ENCODE measurements around the gene AMBRA1. TPM values are rescaled to one million over a fixed set of nuclear protein-coding genes. Genes with fewer than 3 reads are reported as not detected.

The AMBRA1 gene
- total RNA-seq, 1 donor from 2014 or later = 29.4 TPM

DNA sequence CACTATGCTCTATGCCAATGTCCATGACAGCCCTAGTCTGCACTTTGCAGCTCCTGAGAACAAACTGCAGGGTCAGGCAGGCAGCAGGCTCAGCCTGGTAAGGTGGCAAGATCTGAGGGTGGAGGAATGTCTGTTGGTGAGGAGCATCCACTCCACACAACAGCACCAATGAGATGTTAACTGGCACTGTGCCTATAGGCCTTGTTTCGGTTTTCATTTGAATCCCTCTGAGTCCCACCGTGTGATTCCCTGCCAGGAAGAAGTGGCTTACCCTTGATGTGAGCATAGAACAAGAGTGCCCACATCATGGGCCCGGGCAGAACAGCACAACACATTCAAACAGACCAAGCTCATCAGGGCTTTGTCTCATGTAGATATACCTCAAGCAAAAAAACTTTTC is 158.1 kb downstream of the AMBRA1 start:
- H3K27me3 Mint-ChIP-seq (ENCODE audit: low read depth, unreplicated experiment) = no peaks in the 10 kb centered on the region

DNA sequence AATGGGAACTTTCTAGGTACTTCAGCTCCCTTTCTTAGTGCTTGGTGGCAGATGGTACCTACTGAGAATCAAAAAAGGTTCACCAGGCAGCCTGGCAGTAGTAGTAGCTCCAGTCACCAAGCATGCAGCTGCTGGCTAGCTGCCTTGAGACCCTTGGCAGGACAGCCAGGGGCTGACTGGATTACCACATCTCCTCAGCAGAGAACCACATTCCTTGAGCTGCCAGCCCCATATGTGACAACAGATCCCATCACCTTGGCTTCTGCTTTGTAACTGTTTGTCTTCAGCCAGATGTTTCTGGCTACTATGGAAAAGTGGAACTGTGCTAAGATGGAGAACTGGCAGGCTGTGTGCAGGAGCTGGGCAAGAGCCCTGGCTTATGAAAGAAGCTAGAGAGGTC is 162.6 kb downstream of the AMBRA1 start:
- Histone ChIP-seq H3K4me3 (ENCODE audit: insufficient read depth, low read depth, low read length) (no peak overlapping the region), H2AFZ (ENCODE audit: low read depth, low read length) (no peak overlapping the region), H3K79me2 (ENCODE audit: insufficient read depth, low read length) (no peaks in the 10 kb centered on the region), H3K9ac (ENCODE audit: low read length) (no peak overlapping the region), H3K27me3 (ENCODE audit: insufficient read depth, low read length) (no peaks in the 10 kb centered on the region), H4K20me1 (ENCODE audit: insufficient read depth, low read length) (peaks cover 15% of the 10 kb centered on the region), H3K27ac (ENCODE audit: low read depth, low read length) (no peak overlapping the region), H3K4me2 (ENCODE audit: low read length) (no peak overlapping the region), H3K36me3 (ENCODE audit: insufficient read depth, low read length) (peaks cover 19% of the 10 kb centered on the region), H3K4me1 (ENCODE audit: insufficient read depth, low read length) (no peaks in the 10 kb centered on the region), H3K9me3 (ENCODE audit: insufficient read depth, low read depth, low read length) (no peaks in the 10 kb centered on the region)
- TF ChIP-seq EZH2 (IDR thresholded peaks at IDR 0.05; ENCODE audit: insufficient read depth, low read length) = no peak
- TF ChIP-seq, protein P1, sequence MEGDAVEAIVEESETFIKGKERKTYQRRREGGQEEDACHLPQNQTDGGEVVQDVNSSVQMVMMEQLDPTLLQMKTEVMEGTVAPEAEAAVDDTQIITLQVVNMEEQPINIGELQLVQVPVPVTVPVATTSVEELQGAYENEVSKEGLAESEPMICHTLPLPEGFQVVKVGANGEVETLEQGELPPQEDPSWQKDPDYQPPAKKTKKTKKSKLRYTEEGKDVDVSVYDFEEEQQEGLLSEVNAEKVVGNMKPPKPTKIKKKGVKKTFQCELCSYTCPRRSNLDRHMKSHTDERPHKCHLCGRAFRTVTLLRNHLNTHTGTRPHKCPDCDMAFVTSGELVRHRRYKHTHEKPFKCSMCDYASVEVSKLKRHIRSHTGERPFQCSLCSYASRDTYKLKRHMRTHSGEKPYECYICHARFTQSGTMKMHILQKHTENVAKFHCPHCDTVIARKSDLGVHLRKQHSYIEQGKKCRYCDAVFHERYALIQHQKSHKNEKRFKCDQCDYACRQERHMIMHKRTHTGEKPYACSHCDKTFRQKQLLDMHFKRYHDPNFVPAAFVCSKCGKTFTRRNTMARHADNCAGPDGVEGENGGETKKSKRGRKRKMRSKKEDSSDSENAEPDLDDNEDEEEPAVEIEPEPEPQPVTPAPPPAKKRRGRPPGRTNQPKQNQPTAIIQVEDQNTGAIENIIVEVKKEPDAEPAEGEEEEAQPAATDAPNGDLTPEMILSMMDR (IDR thresholded peaks at IDR 0.05; ENCODE audit: insufficient read depth, low read depth, low read length) = no peak
- Mint-ChIP-seq H3K27me3 (ENCODE audit: low read depth, unreplicated experiment) (no peaks in the 10 kb centered on the region), H3K27ac (ENCODE audit: unreplicated experiment) (no peak overlapping the region), H3K9me3 (ENCODE audit: unreplicated experiment) (no peaks in the 10 kb centered on the region), H3K4me1 (ENCODE audit: low read depth, unreplicated experiment) (peaks cover 16% of the 10 kb centered on the region), H3K36me3 (ENCODE audit: low read depth, unreplicated experiment) (peaks cover 28% of the 10 kb centered on the region), H3K4me3 (ENCODE audit: unreplicated experiment) (no peak overlapping the region)
- DNase-seq (ENCODE audit: low read depth) (no peak), FAIRE-seq (no peak)

More for the DNA sequence above, 158.1 kb downstream of the AMBRA1 start:
- Histone ChIP-seq H3K4me2 (ENCODE audit: low read length) (no peak overlapping the region), H2AFZ (ENCODE audit: low read depth, low read length) (no peak overlapping the region), H3K4me1 (ENCODE audit: insufficient read depth, low read length) (no peaks in the 10 kb centered on the region), H3K9ac (ENCODE audit: low read length) (no peak overlapping the region), H4K20me1 (ENCODE audit: insufficient read depth, low read length) (peaks cover 24% of the 10 kb centered on the region), H3K4me3 (ENCODE audit: insufficient read depth, low read depth, low read length) (no peak overlapping the region), H3K27ac (ENCODE audit: low read depth, low read length) (no peak overlapping the region), H3K9me3 (ENCODE audit: insufficient read depth, low read depth, low read length) (no peaks in the 10 kb centered on the region), H3K36me3 (ENCODE audit: insufficient read depth, low read length) (peaks cover 18% of the 10 kb centered on the region), H3K79me2 (ENCODE audit: insufficient read depth, low read length) (no peaks in the 10 kb centered on the region), H3K27me3 (ENCODE audit: insufficient read depth, low read length) (no peaks in the 10 kb centered on the region)
- DNase-seq (ENCODE audit: low read depth) = no peak
- no peaks in the 10 kb centered on the region for H3K4me1 Mint-ChIP-seq (ENCODE audit: low read depth, unreplicated experiment)
- no peaks in the 10 kb centered on the region for H3K9me3 Mint-ChIP-seq (ENCODE audit: unreplicated experiment)
- H3K4me3 Mint-ChIP-seq (ENCODE audit: unreplicated experiment) = no peak overlapping the region
- H3K27ac Mint-ChIP-seq (ENCODE audit: unreplicated experiment) = no peak overlapping the region
- TF ChIP-seq, protein P1 (IDR thresholded peaks at IDR 0.05; ENCODE audit: insufficient read depth, low read depth, low read length) = no peak
- no peak for TF ChIP-seq EZH2 (IDR thresholded peaks at IDR 0.05; ENCODE audit: insufficient read depth, low read length)
- FAIRE-seq = no peak
- peaks cover 25% of the 10 kb centered on the region for H3K36me3 Mint-ChIP-seq (ENCODE audit: low read depth, unreplicated experiment)

DNA sequence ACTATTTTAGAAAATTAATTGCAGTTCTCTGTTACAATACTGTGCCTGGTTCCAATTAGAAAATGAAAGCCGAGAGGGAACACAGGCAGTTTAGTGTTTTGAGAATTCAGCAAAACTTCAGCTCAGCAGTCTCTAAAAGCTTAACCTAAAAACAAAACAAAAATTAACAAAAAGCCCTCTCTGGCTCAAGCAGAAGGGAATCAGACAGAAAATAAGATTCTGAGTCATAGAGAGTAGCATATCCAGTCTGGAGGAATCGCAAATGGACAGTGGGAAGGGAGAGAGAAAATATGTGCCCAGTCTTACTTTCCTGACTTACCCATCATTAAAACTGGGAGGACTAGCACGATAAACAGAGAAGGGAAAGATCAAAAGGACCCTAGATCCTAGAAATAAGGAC is 164.1 kb downstream of the AMBRA1 start:
- DNase-seq (ENCODE audit: low read depth) (no peak), FAIRE-seq (no peak)
- Histone ChIP-seq H3K79me2 (ENCODE audit: insufficient read depth, low read length) (no peaks in the 10 kb centered on the region), H2AFZ (ENCODE audit: low read depth, low read length) (no peak overlapping the region), H3K9me3 (ENCODE audit: insufficient read depth, low read depth, low read length) (no peaks in the 10 kb centered on the region), H3K9ac (ENCODE audit: low read length) (no peak overlapping the region), H3K36me3 (ENCODE audit: insufficient read depth, low read length) (peaks cover 18% of the 10 kb centered on the region), H3K27ac (ENCODE audit: low read depth, low read length) (no peak overlapping the region), H4K20me1 (ENCODE audit: insufficient read depth, low read length) (peaks cover 6% of the 10 kb centered on the region), H3K27me3 (ENCODE audit: insufficient read depth, low read length) (no peaks in the 10 kb centered on the region), H3K4me2 (ENCODE audit: low read length) (no peak overlapping the region), H3K4me3 (ENCODE audit: insufficient read depth, low read depth, low read length) (no peak overlapping the region), H3K4me1 (ENCODE audit: insufficient read depth, low read length) (no peaks in the 10 kb centered on the region)
- Mint-ChIP-seq H3K27ac (ENCODE audit: unreplicated experiment) (no peak overlapping the region), H3K4me1 (ENCODE audit: low read depth, unreplicated experiment) (peaks cover 16% of the 10 kb centered on the region), H3K36me3 (ENCODE audit: low read depth, unreplicated experiment) (peaks cover 21% of the 10 kb centered on the region), H3K4me3 (ENCODE audit: unreplicated experiment) (no peak overlapping the region), H3K9me3 (ENCODE audit: unreplicated experiment) (no peaks in the 10 kb centered on the region), H3K27me3 (ENCODE audit: low read depth, unreplicated experiment) (no peaks in the 10 kb centered on the region)
- TF ChIP-seq EZH2 (IDR thresholded peaks at IDR 0.05; ENCODE audit: insufficient read depth, low read length) = no peak
- TF ChIP-seq, protein P1 (IDR thresholded peaks at IDR 0.05; ENCODE audit: insufficient read depth, low read depth, low read length) = no peak
